Panc1 (cell line): ENCODE measurements around the gene CDH13. TPM values are rescaled to one million over a fixed set of nuclear protein-coding genes. Genes with fewer than 3 reads are reported as not detected.

Source experiments
- ATAC-seq: fragments of 200-7000 bp; cut with Tn5 transposase; 2 replicates; pipeline ENCODE4 v1.9.1; 2020; ENCODE audit warnings: mild to moderate bottlenecking, moderate library complexity
- BruUV-seq: library from RNA; stranded (reverse); fragments of 400-500 nt; replicated peaks from 2 replicates; lab custom pipeline; 2021; lab: Mats Ljungman, UMichigan
- CTCF ChIA-PET: fragments of 300-600 bp; sonication (Branson Sonifier 250); formaldehyde crosslinking; loops from one replicate; lab custom pipeline; 2022; ENCODE audit warnings: antibody characterized with exemption; lab: Charles Lee
- POLR2A ChIA-PET: fragments of 300-600 bp; sonication (Branson Sonifier 250); formaldehyde crosslinking; loops from one replicate; lab custom pipeline; 2022; ENCODE audit warnings: antibody characterized with exemption; lab: Charles Lee
- DNase-seq: peaks from one replicate; pipeline ENCODE4 v3.0.0-alpha.2; 2010; ENCODE audit warnings: low read depth, low spot score
- H3K27ac ChIP-seq: 2 replicates; pipeline ENCODE4 v1.5.1; 2011; ENCODE audit warnings: mild to moderate bottlenecking, low read length, inconsistent platforms
- H3K27me3 ChIP-seq: fragments of 200-500 bp; sonication (Bioruptor generic); 2 replicates; pipeline ENCODE4 v1.6.0; 2014; ENCODE audit warnings: low read length, inconsistent platforms; ENCODE audit not compliant: control insufficient read depth, insufficient read depth
- H3K36me3 ChIP-seq: fragments of 200-500 bp; sonication (Bioruptor generic); 2 replicates; pipeline ENCODE4 v1.5.1; 2014; ENCODE audit warnings: inconsistent platforms, mild to moderate bottlenecking, low read length, moderate library complexity; ENCODE audit not compliant: control insufficient read depth, insufficient read depth
- H3K4me1 ChIP-seq: 2 replicates; pipeline ENCODE4 v1.5.1; 2011; ENCODE audit warnings: inconsistent platforms, mild to moderate bottlenecking, low read length, moderate library complexity; ENCODE audit not compliant: control insufficient read depth, insufficient read depth
- H3K4me3 ChIP-seq, 2 experiments: 2 replicates each; pipeline ENCODE4 v1.5.1; 2011 to 2012; ENCODE audit warnings: low read depth in 2 of 2, low read length in 2 of 2, mild to moderate bottlenecking in 2 of 2, inconsistent platforms in 1 of 2, moderate library complexity in 1 of 2
- H3K9me3 ChIP-seq: fragments of 200-500 bp; sonication (Bioruptor generic); 2 replicates; pipeline ENCODE4 v1.5.1; 2014; ENCODE audit warnings: low read depth, mild to moderate bottlenecking, inconsistent platforms, low read length, moderate library complexity; ENCODE audit not compliant: control insufficient read depth, insufficient read depth
- CTCF ChIP-seq: fragments of 450-650 bp; IDR thresholded peaks from 2 replicates; pipeline ENCODE4 v1.5.1; 2017; ENCODE audit warnings: mild to moderate bottlenecking
- POLR2AphosphoS5 ChIP-seq: IDR thresholded peaks from 2 replicates; pipeline ENCODE4 v1.6.1; 2012; ENCODE audit warnings: mild to moderate bottlenecking, low read depth, low read length, moderate library complexity
- REST ChIP-seq, 2 experiments: IDR thresholded peaks; 2 replicates each; pipeline ENCODE4 v1.6.1; 2011 to 2012; ENCODE audit warnings: low read depth in 2 of 2, control low read depth in 1 of 2, low read length in 1 of 2, mild to moderate bottlenecking in 1 of 2, moderate library complexity in 1 of 2; ENCODE audit not compliant: insufficient read depth in 1 of 2
- SIN3A ChIP-seq: IDR thresholded peaks from 2 replicates; pipeline ENCODE4 v1.6.1; 2012; ENCODE audit warnings: low read depth, mild to moderate bottlenecking, low read length, moderate library complexity, borderline replicate concordance; ENCODE audit not compliant: insufficient read depth
- TCF7L2 ChIP-seq: IDR thresholded peaks from 2 replicates; pipeline ENCODE4 v1.6.1; 2011; ENCODE audit warnings: mild to moderate bottlenecking, low read depth, low read length, inconsistent platforms
- in situ Hi-C: cut with HindIII; loops from 2 replicates; pipeline ENCODE4 v1.10.0; 2016; ENCODE audit warnings: low sequenced_read_pairs, low pct_unique_long_range_greater_than_20kb
- intact Hi-C: fragments of 100-400 bp; cut with micrococcal nuclease; formaldehyde crosslinking; loops from one replicate; pipeline ENCODE4 v1.10.0; 2022; ENCODE audit not compliant: unreplicated experiment
- total RNA-seq: library from RNA; stranded (reverse); gene quantifications from one replicate; pipeline ENCODE4 v1.2.1, GENCODE V29; 2021; ENCODE audit not compliant: unreplicated experiment

Gene CDH13
- total RNA-seq, 1 experiment from 2014 or later: not detected

- ChIA-PET CTCF (no interaction called here), POLR2A (no interaction called here)
- H3K27me3 ChIP-seq: no peaks in the 10 kb centered on the region; the same call in 1 of the 2 replicates
- in situ Hi-C loops: no loop called here
- no peaks in the 10 kb centered on the region for H3K4me1 ChIP-seq
- no peaks in the 10 kb centered on the region for H3K9me3 ChIP-seq
- no TSS peak for BruUV-seq
- no peaks in the 10 kb centered on the region for H3K36me3 ChIP-seq
- intact Hi-C loops: no loop called here
- ATAC-seq (no peak), DNase-seq (no peak)
- H3K27ac ChIP-seq: no peak overlapping the region
- no peak for TF ChIP-seq POLR2AphosphoS5
- TF ChIP-seq SIN3A: no peak
- TF ChIP-seq REST (IDR thresholded peaks at IDR 0.05; ENCODE audit: insufficient read depth in 1 of 2, low read depth in 2 of 2, low read length in 1 of 2): no peak
- TF ChIP-seq CTCF: no peak
- TF ChIP-seq TCF7L2: no peak
- H3K4me3 ChIP-seq: no peak overlapping the region
Measured at GRCh38 chr16:82653550-82654511, 27.1 kb downstream of the CDH13 start.

- ATAC-seq (no peak), DNase-seq (no peak)
- Histone ChIP-seq H3K4me1 (no peaks in the 10 kb centered on the region), H3K9me3 (no peaks in the 10 kb centered on the region), H3K27me3 (peaks cover 2% of the 10 kb centered on the region; the same call in 1 of the 2 replicates), H3K27ac (no peak overlapping the region), H3K36me3 (no peaks in the 10 kb centered on the region), H3K4me3 (no peak overlapping the region)
- intact Hi-C loops: no loop called here
- CTCF ChIA-PET: no interaction called here
- POLR2A ChIA-PET: interaction anchor here (0.6 kb wide), 1 partner anchor 301 kb away, joined by 3 read pairs; no protein-coding TSS in a partner anchor
- TF ChIP-seq CTCF (no peak), TCF7L2 (no peak), SIN3A (no peak), REST (IDR thresholded peaks at IDR 0.05; ENCODE audit: insufficient read depth in 1 of 2, low read depth in 2 of 2, low read length in 1 of 2) (no peak), POLR2AphosphoS5 (no peak)
- in situ Hi-C loops: no loop called here
- BruUV-seq: no TSS peak
Measured at GRCh38 chr16:82655072-82655714, 28.4 kb downstream of the CDH13 start.
